HEK293 (cell line): Measurements from ENCODE around the gene UTP3.

Source experiments
- BCL11A ChIP-seq: fragments of 450-650 bp; formaldehyde crosslinking; IDR thresholded peaks from 2 replicates; pipeline ENCODE4 v1.5.1; 2016; ENCODE audit warnings: low read depth, missing biosample characterization, missing genetic modification characterization
- GLI4 ChIP-seq: fragments of 450-650 bp; formaldehyde crosslinking; IDR thresholded peaks from 2 replicates; pipeline ENCODE4 v1.5.1; 2016; ENCODE audit warnings: missing biosample characterization, missing genetic modification characterization
- GLIS1 ChIP-seq: fragments of 450-650 bp; formaldehyde crosslinking; IDR thresholded peaks from 2 replicates; pipeline ENCODE4 v1.5.1; 2016; ENCODE audit warnings: missing biosample characterization, missing genetic modification characterization
- HOXC10 ChIP-seq: sonication (generic); formaldehyde crosslinking; IDR thresholded peaks from 2 replicates; pipeline ENCODE4 v1.8.1; 2023; ENCODE audit warnings: mild to moderate bottlenecking, missing genetic modification reagents
- KLF10 ChIP-seq: fragments of 450-650 bp; IDR thresholded peaks from 2 replicates; pipeline ENCODE4 v1.5.1; 2018; ENCODE audit warnings: missing biosample characterization, mild to moderate bottlenecking, missing genetic modification characterization
- KLF8 ChIP-seq: fragments of 450-650 bp; formaldehyde crosslinking; IDR thresholded peaks from 2 replicates; pipeline ENCODE4 v1.5.1; 2016; ENCODE audit warnings: missing biosample characterization, missing genetic modification characterization
- ZFP41 ChIP-seq: fragments of 450-650 bp; formaldehyde crosslinking; IDR thresholded peaks from 2 replicates; pipeline ENCODE4 v1.5.1; 2016; ENCODE audit warnings: missing biosample characterization, missing genetic modification characterization, borderline replicate concordance
- ZNF138 ChIP-seq: fragments of 450-650 bp; formaldehyde crosslinking; IDR thresholded peaks from 2 replicates; pipeline ENCODE4 v1.5.1; 2016; ENCODE audit warnings: missing biosample characterization, missing genetic modification characterization, borderline replicate concordance
- ZNF146 ChIP-seq: fragments of 450-650 bp; formaldehyde crosslinking; IDR thresholded peaks from 2 replicates; pipeline ENCODE4 v1.5.1; 2016; ENCODE audit warnings: missing biosample characterization, missing genetic modification characterization
- ZNF2 ChIP-seq: fragments of 450-650 bp; formaldehyde crosslinking; IDR thresholded peaks from 2 replicates; pipeline ENCODE4 v1.5.1; 2016; ENCODE audit warnings: missing biosample characterization, missing genetic modification characterization
- ZNF202 ChIP-seq: fragments of 450-650 bp; formaldehyde crosslinking; IDR thresholded peaks from 2 replicates; pipeline ENCODE4 v1.5.1; 2016; ENCODE audit warnings: missing biosample characterization, missing genetic modification characterization, borderline replicate concordance
- ZNF473 ChIP-seq: fragments of 450-650 bp; formaldehyde crosslinking; IDR thresholded peaks from 2 replicates; pipeline ENCODE4 v1.5.1; 2017; ENCODE audit warnings: missing biosample characterization, missing genetic modification characterization
- ZNF530 ChIP-seq: fragments of 450-650 bp; formaldehyde crosslinking; IDR thresholded peaks from 2 replicates; pipeline ENCODE4 v1.5.1; 2016; ENCODE audit warnings: low read depth, missing biosample characterization, missing genetic modification characterization
- ZNF548 ChIP-seq: fragments of 450-650 bp; formaldehyde crosslinking; IDR thresholded peaks from 2 replicates; pipeline ENCODE4 v1.5.1; 2016; ENCODE audit warnings: missing biosample characterization, missing genetic modification characterization
- ZNF610 ChIP-seq: fragments of 450-650 bp; formaldehyde crosslinking; IDR thresholded peaks from 2 replicates; pipeline ENCODE4 v1.5.1; 2016; ENCODE audit warnings: missing biosample characterization, missing genetic modification characterization, borderline replicate concordance
- ZNF626 ChIP-seq: fragments of 450-650 bp; sonication (Bioruptor Pico); formaldehyde crosslinking; IDR thresholded peaks from 2 replicates; pipeline ENCODE4 v1.5.1; 2018; ENCODE audit warnings: missing biosample characterization, missing genetic modification characterization, inconsistent platforms
- ZNF707 ChIP-seq: fragments of 450-650 bp; formaldehyde crosslinking; IDR thresholded peaks from 2 replicates; pipeline ENCODE4 v1.5.1; 2016; ENCODE audit warnings: missing biosample characterization, missing genetic modification characterization
- ZNF747 ChIP-seq: fragments of 450-650 bp; formaldehyde crosslinking; IDR thresholded peaks from 2 replicates; pipeline ENCODE4 v1.5.1; 2016; ENCODE audit warnings: missing biosample characterization, missing genetic modification characterization
- ZNF792 ChIP-seq: fragments of 450-650 bp; formaldehyde crosslinking; IDR thresholded peaks from 2 replicates; pipeline ENCODE4 v1.5.1; 2016; ENCODE audit warnings: missing biosample characterization, missing genetic modification characterization
- ZSCAN30 ChIP-seq: fragments of 450-650 bp; IDR thresholded peaks from 2 replicates; pipeline ENCODE4 v1.5.1; 2018; ENCODE audit warnings: missing biosample characterization, mild to moderate bottlenecking, missing genetic modification characterization, moderate library complexity
- TF ChIP-seq, protein P1 (sequence below): fragments of 450-650 bp; formaldehyde crosslinking; IDR thresholded peaks from 2 replicates; pipeline ENCODE4 v1.5.1; 2017; ENCODE audit warnings: missing biosample characterization, missing genetic modification characterization
- TF ChIP-seq, protein P2 (sequence below): fragments of 450-650 bp; formaldehyde crosslinking; IDR thresholded peaks from 2 replicates; pipeline ENCODE4 v1.5.1; 2017; ENCODE audit warnings: missing biosample characterization, mild to moderate bottlenecking, missing genetic modification characterization, moderate library complexity
- TF ChIP-seq, protein P3 (sequence below): fragments of 450-650 bp; formaldehyde crosslinking; IDR thresholded peaks from 2 replicates; pipeline ENCODE4 v1.5.1; 2016; ENCODE audit warnings: missing biosample characterization, missing genetic modification characterization
- TF ChIP-seq, protein P4 (sequence below): fragments of 450-650 bp; formaldehyde crosslinking; IDR thresholded peaks from 2 replicates; pipeline ENCODE4 v1.5.1; 2016; ENCODE audit warnings: missing biosample characterization, missing genetic modification characterization, low read depth
- TF ChIP-seq, protein P5 (sequence below): fragments of 450-650 bp; formaldehyde crosslinking; IDR thresholded peaks from 2 replicates; pipeline ENCODE4 v1.5.1; 2016; ENCODE audit warnings: missing biosample characterization, missing genetic modification characterization

The UTP3 gene

DNA sequence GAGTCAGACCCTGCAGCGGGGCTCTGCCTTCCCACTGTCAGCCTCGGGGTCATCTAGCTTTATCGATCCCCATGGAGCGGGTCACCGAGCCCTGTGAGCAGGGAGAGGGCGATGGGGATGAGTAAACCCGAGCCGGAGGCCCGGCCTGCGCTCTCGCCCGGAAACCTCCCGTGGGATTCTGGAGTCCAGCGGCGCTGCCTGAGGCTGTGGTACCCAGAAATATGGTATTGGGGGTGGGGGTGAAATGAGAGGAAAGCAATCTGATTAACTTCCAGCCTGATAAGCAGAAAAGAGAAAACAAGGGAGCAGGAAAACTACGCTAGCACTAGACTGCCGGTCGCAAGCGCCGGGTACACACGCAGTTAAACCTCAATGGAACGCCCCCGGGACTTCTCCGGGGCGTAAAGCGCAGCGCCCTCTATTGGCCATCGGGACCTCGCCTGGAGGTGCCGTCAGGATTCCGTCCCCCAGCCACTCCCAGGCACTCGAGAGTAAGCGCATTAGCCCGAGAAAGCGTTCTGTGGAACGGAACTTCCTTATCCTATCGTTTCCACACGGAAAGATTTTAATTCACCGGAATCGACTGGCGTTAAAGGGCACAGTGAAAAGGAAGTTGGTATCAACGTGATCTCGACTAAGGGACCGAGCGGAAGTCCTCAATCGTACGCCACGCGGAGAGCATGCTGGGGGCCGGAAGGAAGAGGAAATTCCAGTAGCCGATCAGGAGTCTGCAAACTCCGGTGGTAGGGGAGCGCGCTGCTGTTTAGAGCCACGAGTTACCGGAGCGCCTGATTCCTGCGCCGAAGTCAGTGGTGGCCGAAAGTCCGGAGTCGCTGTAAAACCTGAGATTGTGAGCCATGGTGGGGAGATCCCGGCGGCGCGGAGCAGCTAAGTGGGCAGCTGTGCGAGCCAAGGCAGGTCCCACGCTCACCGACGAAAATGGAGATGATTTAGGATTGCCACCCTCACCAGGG lies at the start of gene UTP3 (continued):
- 0 out of 2 replicates have a peak, but pooled peaks have one; percentile 72 for TF ChIP-seq GLI4 (tag by site-specific recombination)
- TF ChIP-seq ZNF610 (tag by site-specific recombination), result peak; percentile 84
- TF ChIP-seq ZNF138 (tag by site-specific recombination), result no peak
- TF ChIP-seq ZFP41, result no peak
- TF ChIP-seq ZNF202 (tag by site-specific recombination), result no peak
- TF ChIP-seq GLIS1 (tag by site-specific recombination), result peak; percentile 50; the same call in 1 of the 2 replicates
- TF ChIP-seq, protein P1, sequence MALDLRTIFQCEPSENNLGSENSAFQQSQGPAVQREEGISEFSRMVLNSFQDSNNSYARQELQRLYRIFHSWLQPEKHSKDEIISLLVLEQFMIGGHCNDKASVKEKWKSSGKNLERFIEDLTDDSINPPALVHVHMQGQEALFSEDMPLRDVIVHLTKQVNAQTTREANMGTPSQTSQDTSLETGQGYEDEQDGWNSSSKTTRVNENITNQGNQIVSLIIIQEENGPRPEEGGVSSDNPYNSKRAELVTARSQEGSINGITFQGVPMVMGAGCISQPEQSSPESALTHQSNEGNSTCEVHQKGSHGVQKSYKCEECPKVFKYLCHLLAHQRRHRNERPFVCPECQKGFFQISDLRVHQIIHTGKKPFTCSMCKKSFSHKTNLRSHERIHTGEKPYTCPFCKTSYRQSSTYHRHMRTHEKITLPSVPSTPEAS, result peak; percentile 63; the same call in 1 of the 2 replicates
- TF ChIP-seq ZNF792 (tag by site-specific recombination), result no peak
- peak; percentile 97 for TF ChIP-seq KLF8 (tag by site-specific recombination)
- TF ChIP-seq, protein P2, sequence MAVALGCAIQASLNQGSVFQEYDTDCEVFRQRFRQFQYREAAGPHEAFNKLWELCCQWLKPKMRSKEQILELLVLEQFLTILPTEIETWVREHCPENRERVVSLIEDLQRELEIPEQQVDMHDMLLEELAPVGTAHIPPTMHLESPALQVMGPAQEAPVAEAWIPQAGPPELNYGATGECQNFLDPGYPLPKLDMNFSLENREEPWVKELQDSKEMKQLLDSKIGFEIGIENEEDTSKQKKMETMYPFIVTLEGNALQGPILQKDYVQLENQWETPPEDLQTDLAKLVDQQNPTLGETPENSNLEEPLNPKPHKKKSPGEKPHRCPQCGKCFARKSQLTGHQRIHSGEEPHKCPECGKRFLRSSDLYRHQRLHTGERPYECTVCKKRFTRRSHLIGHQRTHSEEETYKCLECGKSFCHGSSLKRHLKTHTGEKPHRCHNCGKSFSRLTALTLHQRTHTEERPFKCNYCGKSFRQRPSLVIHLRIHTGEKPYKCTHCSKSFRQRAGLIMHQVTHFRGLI (tag by site-specific recombination), result 0 out of 2 replicates have a peak, but pooled peaks have one; percentile 54
- TF ChIP-seq ZNF548 (tag by site-specific recombination), result no peak
- peak; percentile 99 for TF ChIP-seq ZNF2 (tag by site-specific recombination)
- TF ChIP-seq ZNF626 (tag by site-specific recombination), result no peak
- peak; percentile 97 for TF ChIP-seq ZSCAN30 (tag by site-specific recombination)
- TF ChIP-seq, protein P3, sequence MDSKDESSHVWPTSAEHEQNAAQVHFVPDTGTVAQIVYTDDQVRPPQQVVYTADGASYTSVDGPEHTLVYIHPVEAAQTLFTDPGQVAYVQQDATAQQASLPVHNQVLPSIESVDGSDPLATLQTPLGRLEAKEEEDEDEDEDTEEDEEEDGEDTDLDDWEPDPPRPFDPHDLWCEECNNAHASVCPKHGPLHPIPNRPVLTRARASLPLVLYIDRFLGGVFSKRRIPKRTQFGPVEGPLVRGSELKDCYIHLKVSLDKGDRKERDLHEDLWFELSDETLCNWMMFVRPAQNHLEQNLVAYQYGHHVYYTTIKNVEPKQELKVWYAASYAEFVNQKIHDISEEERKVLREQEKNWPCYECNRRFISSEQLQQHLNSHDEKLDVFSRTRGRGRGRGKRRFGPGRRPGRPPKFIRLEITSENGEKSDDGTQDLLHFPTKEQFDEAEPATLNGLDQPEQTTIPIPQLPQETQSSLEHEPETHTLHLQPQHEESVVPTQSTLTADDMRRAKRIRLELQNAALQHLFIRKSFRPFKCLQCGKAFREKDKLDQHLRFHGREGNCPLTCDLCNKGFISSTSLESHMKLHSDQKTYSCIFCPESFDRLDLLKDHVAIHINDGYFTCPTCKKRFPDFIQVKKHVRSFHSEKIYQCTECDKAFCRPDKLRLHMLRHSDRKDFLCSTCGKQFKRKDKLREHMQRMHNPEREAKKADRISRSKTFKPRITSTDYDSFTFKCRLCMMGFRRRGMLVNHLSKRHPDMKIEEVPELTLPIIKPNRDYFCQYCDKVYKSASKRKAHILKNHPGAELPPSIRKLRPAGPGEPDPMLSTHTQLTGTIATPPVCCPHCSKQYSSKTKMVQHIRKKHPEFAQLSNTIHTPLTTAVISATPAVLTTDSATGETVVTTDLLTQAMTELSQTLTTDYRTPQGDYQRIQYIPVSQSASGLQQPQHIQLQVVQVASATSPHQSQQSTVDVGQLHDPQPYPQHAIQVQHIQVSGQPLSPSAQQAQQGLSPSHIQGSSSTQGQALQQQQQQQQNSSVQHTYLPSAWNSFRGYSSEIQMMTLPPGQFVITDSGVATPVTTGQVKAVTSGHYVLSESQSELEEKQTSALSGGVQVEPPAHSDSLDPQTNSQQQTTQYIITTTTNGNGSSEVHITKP (tag by site-specific recombination), result peak; percentile 80
- TF ChIP-seq KLF10 (tag by site-specific recombination), result peak; percentile 85
- no peak for TF ChIP-seq ZNF747 (tag by site-specific recombination)
- no peak for TF ChIP-seq ZNF473
- TF ChIP-seq BCL11A, result no peak
- TF ChIP-seq ZNF530 (tag by site-specific recombination), result no peak
- TF ChIP-seq ZNF707, result no peak
- TF ChIP-seq, protein P4, sequence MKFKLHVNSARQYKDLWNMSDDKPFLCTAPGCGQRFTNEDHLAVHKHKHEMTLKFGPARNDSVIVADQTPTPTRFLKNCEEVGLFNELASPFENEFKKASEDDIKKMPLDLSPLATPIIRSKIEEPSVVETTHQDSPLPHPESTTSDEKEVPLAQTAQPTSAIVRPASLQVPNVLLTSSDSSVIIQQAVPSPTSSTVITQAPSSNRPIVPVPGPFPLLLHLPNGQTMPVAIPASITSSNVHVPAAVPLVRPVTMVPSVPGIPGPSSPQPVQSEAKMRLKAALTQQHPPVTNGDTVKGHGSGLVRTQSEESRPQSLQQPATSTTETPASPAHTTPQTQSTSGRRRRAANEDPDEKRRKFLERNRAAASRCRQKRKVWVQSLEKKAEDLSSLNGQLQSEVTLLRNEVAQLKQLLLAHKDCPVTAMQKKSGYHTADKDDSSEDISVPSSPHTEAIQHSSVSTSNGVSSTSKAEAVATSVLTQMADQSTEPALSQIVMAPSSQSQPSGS (tag by site-specific recombination), result peak; percentile 21; the same call in 1 of the 2 replicates
- no peak for TF ChIP-seq HOXC10 (CRISPR knock-in tag)
- TF ChIP-seq ZNF146, result peak; percentile 48; the same call in 1 of the 2 replicates
- TF ChIP-seq, protein P5, sequence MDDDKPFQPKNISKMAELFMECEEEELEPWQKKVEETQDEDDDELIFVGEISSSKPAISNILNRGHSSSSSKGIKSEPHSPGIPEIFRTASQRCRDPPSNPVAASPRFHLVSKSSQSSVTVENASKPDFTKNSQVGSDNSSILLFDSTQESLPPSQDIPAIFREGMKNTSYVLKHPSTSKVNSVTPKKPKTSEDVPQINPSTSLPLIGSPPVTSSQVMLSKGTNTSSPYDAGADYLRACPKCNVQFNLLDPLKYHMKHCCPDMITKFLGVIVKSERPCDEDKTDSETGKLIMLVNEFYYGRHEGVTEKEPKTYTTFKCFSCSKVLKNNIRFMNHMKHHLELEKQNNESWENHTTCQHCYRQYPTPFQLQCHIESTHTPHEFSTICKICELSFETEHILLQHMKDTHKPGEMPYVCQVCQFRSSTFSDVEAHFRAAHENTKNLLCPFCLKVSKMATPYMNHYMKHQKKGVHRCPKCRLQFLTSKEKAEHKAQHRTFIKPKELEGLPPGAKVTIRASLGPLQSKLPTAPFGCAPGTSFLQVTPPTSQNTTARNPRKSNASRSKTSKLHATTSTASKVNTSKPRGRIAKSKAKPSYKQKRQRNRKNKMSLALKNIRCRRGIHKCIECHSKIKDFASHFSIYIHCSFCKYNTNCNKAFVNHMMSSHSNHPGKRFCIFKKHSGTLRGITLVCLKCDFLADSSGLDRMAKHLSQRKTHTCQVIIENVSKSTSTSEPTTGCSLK, result no peak
